ENCODE data around the gene USH2A. TPM values are rescaled to one million over a fixed set of nuclear protein-coding genes. Genes with fewer than 3 reads are reported as not detected.

Gene USH2A
- polyA plus RNA-seq, 1 of the 3 experiments (the other 2 are of a cell fraction), result under 0.01 TPM

DNA sequence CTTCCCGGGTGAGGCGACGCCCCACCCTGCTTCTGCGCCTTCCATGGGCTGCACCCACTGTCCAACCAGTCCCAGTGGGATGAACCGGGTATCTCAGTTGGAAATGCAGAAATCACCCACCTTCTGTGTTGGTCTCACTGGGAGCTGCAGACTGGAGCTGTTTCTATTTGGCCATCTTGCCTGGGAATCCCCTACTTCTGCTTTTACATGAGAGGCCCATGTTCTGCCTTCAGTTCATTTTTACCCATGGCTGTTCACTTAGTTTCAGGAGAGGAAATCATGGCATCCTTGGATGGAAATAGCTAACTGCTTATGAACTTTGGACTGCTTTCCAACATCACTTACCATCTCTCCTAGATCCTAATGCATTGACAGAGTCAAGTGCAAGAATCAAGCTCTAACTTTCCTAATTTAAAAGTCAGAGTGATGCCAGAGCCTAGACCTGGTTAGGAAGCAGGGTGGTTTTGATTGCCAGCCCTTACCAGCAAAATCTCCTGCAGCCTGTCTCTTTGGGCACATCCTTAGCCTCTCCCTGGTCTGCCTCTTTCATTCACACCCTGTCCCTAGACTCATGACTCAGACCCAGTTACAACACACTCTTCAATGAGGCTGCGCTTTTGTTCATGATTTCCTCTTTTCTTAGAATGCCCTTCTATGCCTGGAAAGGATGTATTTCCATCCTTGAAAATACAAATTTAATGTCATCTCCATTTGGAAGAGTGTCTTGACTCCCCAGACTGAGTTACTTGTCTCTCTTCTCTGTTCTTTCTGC, 719.0 kb downstream of the USH2A start:
- no peaks in the 10 kb centered on the region for H3K79me2 ChIP-seq (ENCODE audit: insufficient read depth)
- WGBS (ENCODE audit: low lambda C conversion rate), result 40% methylated on average over 2 of the region's 6 CpGs
- H3K27me3 ChIP-seq (ENCODE audit: insufficient read depth), result no peaks in the 10 kb centered on the region
- H3K4me3 ChIP-seq (ENCODE audit: low read depth in 2 of 2, low read length in 1 of 2), result no peak overlapping the region
- no peaks in the 10 kb centered on the region for H3K36me3 ChIP-seq (replicated peaks in 1 of 2; ENCODE audit: control insufficient read depth in 1 of 2, insufficient read depth in 2 of 2, low read length in 1 of 2)
- no peaks in the 10 kb centered on the region for H3K9me3 ChIP-seq
- H4K20me1 ChIP-seq (ENCODE audit: insufficient read depth), result no peaks in the 10 kb centered on the region
- H3K9me2 ChIP-seq, result no peaks in the 10 kb centered on the region
- no peaks in the 10 kb centered on the region for H3K4me1 ChIP-seq (ENCODE audit: control insufficient read depth in 1 of 2, insufficient read depth in 2 of 2, low read depth in 1 of 2, low read length in 1 of 2)
- H3K9ac ChIP-seq, result no peak overlapping the region
- H3F3A ChIP-seq (replicated peaks; ENCODE audit: insufficient read depth), result no peaks in the 10 kb centered on the region
- ChIA-PET CTCF (interaction anchor here (1.4 kb wide), 1 partner anchor 8 kb away, joined by 3 read pairs; no protein-coding TSS in a partner anchor), POLR2A (no interaction called here)
- no peak overlapping the region for H3K27ac ChIP-seq (ENCODE audit: low read depth in 2 of 2, low read length in 1 of 2)
- TF ChIP-seq RFX5 (IDR thresholded peaks at IDR 0.05; ENCODE audit: low read length) (no peak), TAF1 (IDR thresholded peaks at IDR 0.05; ENCODE audit: borderline replicate concordance, low read depth, low read length) (no peak), GABPA (IDR thresholded peaks at IDR 0.05; ENCODE audit: low read depth) (no peak), USF1 (IDR thresholded peaks at IDR 0.05; ENCODE audit: borderline replicate concordance, low read depth) (no peak)
- TF ChIP-seq, protein P1, sequence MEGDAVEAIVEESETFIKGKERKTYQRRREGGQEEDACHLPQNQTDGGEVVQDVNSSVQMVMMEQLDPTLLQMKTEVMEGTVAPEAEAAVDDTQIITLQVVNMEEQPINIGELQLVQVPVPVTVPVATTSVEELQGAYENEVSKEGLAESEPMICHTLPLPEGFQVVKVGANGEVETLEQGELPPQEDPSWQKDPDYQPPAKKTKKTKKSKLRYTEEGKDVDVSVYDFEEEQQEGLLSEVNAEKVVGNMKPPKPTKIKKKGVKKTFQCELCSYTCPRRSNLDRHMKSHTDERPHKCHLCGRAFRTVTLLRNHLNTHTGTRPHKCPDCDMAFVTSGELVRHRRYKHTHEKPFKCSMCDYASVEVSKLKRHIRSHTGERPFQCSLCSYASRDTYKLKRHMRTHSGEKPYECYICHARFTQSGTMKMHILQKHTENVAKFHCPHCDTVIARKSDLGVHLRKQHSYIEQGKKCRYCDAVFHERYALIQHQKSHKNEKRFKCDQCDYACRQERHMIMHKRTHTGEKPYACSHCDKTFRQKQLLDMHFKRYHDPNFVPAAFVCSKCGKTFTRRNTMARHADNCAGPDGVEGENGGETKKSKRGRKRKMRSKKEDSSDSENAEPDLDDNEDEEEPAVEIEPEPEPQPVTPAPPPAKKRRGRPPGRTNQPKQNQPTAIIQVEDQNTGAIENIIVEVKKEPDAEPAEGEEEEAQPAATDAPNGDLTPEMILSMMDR (IDR thresholded peaks at IDR 0.05), result no peak
- no peak for DNase-seq
- no peak overlapping the region for H2AFZ ChIP-seq (ENCODE audit: low read depth)
- no peak overlapping the region for H3K4me2 ChIP-seq

- 43% methylated on average over 2 of the region's 2 CpGs for WGBS (ENCODE audit: low lambda C conversion rate)
- Histone ChIP-seq H3F3A (replicated peaks; ENCODE audit: insufficient read depth) (no peaks in the 10 kb centered on the region), H3K27me3 (ENCODE audit: insufficient read depth) (no peaks in the 10 kb centered on the region), H3K9ac (no peak overlapping the region), H3K36me3 (replicated peaks in 1 of 2; ENCODE audit: control insufficient read depth in 1 of 2, insufficient read depth in 2 of 2, low read length in 1 of 2) (no peaks in the 10 kb centered on the region), H2AFZ (ENCODE audit: low read depth) (no peak overlapping the region), H3K4me1 (ENCODE audit: control insufficient read depth in 1 of 2, insufficient read depth in 2 of 2, low read depth in 1 of 2, low read length in 1 of 2) (no peaks in the 10 kb centered on the region), H3K4me2 (no peak overlapping the region), H3K9me2 (no peaks in the 10 kb centered on the region), H3K79me2 (ENCODE audit: insufficient read depth) (no peaks in the 10 kb centered on the region), H3K27ac (ENCODE audit: low read depth in 2 of 2, low read length in 1 of 2) (no peak overlapping the region), H4K20me1 (ENCODE audit: insufficient read depth) (no peaks in the 10 kb centered on the region), H3K4me3 (ENCODE audit: low read depth in 2 of 2, low read length in 1 of 2) (no peak overlapping the region), H3K9me3 (no peaks in the 10 kb centered on the region)
- TF ChIP-seq GATA2 (CRISPR knock-in tag; IDR thresholded peaks at IDR 0.05) (no peak), PBX3 (IDR thresholded peaks at IDR 0.05) (no peak), JUND (IDR thresholded peaks at IDR 0.05) (no peak), RAD21 (IDR thresholded peaks at IDR 0.05; ENCODE audit: low read length) (peak; percentile 71), RFX5 (IDR thresholded peaks at IDR 0.05; ENCODE audit: low read length) (no peak), SMC3 (IDR thresholded peaks at IDR 0.05; ENCODE audit: low read depth, low read length) (peak; percentile 25; the same call in 1 of the 2 replicates), TCF12 (IDR thresholded peaks at IDR 0.05) (no peak)
- TF ChIP-seq, protein P2, sequence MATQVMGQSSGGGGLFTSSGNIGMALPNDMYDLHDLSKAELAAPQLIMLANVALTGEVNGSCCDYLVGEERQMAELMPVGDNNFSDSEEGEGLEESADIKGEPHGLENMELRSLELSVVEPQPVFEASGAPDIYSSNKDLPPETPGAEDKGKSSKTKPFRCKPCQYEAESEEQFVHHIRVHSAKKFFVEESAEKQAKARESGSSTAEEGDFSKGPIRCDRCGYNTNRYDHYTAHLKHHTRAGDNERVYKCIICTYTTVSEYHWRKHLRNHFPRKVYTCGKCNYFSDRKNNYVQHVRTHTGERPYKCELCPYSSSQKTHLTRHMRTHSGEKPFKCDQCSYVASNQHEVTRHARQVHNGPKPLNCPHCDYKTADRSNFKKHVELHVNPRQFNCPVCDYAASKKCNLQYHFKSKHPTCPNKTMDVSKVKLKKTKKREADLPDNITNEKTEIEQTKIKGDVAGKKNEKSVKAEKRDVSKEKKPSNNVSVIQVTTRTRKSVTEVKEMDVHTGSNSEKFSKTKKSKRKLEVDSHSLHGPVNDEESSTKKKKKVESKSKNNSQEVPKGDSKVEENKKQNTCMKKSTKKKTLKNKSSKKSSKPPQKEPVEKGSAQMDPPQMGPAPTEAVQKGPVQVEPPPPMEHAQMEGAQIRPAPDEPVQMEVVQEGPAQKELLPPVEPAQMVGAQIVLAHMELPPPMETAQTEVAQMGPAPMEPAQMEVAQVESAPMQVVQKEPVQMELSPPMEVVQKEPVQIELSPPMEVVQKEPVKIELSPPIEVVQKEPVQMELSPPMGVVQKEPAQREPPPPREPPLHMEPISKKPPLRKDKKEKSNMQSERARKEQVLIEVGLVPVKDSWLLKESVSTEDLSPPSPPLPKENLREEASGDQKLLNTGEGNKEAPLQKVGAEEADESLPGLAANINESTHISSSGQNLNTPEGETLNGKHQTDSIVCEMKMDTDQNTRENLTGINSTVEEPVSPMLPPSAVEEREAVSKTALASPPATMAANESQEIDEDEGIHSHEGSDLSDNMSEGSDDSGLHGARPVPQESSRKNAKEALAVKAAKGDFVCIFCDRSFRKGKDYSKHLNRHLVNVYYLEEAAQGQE (IDR thresholded peaks at IDR 0.05; ENCODE audit: low read depth, low read length), result no peak
- TF ChIP-seq, protein P1 (IDR thresholded peaks at IDR 0.05), result peak; percentile 51
- POLR2A ChIA-PET, result no interaction called here
- CTCF ChIA-PET, result interaction anchor here (0.6 to 2.2 kb wide), 7 partner anchors 10 to 1060 kb away, joined by 3 to 7 read pairs (median 5); no protein-coding TSS in a partner anchor
- peak; percentile 19 for DNase-seq
These were observed 741.0 kb downstream of the USH2A start for GRCh38 chr1:215682232-215682631.
